Measurements from ENCODE around the gene SAMD8.

DNA sequence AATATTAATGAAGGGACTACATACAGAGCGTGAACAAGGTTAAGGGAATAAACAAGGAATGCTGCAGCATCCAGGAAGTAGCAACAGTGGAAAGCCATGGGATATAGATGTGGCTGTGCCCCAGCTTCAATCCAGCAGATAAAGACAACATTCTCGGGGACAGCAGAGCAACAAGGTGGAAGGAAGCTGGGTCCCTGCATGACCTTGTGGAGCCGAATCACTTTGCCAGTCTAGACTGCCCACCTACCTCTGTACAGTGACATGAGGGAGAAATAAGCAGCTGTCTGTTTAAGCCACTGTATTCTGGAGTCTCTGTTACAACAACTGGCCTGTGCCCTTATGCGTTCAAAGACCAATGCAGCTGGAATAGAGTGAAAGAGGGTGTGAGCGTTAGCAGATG, 30.1 kb upstream of the SAMD8 start:
- TF ChIP-seq POLR2AphosphoS5 (IDR thresholded peaks at IDR 0.05; ENCODE audit: low read depth): no peak
- TF ChIP-seq, protein P1, sequence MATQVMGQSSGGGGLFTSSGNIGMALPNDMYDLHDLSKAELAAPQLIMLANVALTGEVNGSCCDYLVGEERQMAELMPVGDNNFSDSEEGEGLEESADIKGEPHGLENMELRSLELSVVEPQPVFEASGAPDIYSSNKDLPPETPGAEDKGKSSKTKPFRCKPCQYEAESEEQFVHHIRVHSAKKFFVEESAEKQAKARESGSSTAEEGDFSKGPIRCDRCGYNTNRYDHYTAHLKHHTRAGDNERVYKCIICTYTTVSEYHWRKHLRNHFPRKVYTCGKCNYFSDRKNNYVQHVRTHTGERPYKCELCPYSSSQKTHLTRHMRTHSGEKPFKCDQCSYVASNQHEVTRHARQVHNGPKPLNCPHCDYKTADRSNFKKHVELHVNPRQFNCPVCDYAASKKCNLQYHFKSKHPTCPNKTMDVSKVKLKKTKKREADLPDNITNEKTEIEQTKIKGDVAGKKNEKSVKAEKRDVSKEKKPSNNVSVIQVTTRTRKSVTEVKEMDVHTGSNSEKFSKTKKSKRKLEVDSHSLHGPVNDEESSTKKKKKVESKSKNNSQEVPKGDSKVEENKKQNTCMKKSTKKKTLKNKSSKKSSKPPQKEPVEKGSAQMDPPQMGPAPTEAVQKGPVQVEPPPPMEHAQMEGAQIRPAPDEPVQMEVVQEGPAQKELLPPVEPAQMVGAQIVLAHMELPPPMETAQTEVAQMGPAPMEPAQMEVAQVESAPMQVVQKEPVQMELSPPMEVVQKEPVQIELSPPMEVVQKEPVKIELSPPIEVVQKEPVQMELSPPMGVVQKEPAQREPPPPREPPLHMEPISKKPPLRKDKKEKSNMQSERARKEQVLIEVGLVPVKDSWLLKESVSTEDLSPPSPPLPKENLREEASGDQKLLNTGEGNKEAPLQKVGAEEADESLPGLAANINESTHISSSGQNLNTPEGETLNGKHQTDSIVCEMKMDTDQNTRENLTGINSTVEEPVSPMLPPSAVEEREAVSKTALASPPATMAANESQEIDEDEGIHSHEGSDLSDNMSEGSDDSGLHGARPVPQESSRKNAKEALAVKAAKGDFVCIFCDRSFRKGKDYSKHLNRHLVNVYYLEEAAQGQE (IDR thresholded peaks at IDR 0.05; ENCODE audit: insufficient replicate concordance, low read depth): no peak
- TF ChIP-seq, protein P2, sequence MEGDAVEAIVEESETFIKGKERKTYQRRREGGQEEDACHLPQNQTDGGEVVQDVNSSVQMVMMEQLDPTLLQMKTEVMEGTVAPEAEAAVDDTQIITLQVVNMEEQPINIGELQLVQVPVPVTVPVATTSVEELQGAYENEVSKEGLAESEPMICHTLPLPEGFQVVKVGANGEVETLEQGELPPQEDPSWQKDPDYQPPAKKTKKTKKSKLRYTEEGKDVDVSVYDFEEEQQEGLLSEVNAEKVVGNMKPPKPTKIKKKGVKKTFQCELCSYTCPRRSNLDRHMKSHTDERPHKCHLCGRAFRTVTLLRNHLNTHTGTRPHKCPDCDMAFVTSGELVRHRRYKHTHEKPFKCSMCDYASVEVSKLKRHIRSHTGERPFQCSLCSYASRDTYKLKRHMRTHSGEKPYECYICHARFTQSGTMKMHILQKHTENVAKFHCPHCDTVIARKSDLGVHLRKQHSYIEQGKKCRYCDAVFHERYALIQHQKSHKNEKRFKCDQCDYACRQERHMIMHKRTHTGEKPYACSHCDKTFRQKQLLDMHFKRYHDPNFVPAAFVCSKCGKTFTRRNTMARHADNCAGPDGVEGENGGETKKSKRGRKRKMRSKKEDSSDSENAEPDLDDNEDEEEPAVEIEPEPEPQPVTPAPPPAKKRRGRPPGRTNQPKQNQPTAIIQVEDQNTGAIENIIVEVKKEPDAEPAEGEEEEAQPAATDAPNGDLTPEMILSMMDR (IDR thresholded peaks at IDR 0.05; ENCODE audit: insufficient read depth, low read length): no peak
